Body of pancreas (tissue), 4 donors: ENCODE measurements around the gene OR2V2. TPM values are rescaled to one million over a fixed set of nuclear protein-coding genes. Genes with fewer than 3 reads are reported as not detected.
"Not testable (repeated sequence)": the region's sequence is repeated elsewhere in the genome, so short reads cannot be mapped to it uniquely, and the experiment has no call there.

Experiments used
- ATAC-seq: fragments of 150-250 bp; one replicate; pipeline ENCODE4 v1.9.1; 2016
- DNase-seq, 4 donors: peaks; one replicate each; pipeline ENCODE4 v3.0.0-alpha.2; 2019
- H3K27ac ChIP-seq, 4 donors: fragments of 200-600 bp; sonication (generic); 1 replicate in 3 of 4; 2 replicates in 1 of 4; pipeline versions ENCODE4 v1.5.1 to v1.6.1; 2016 to 2019; ENCODE audit warnings: mild to moderate bottlenecking in 1 of 4, mixed read lengths in 1 of 4, moderate library complexity in 1 of 4
- H3K27me3 ChIP-seq, 2 donors: fragments of 200-600 bp; sonication (generic); one replicate each; pipeline ENCODE4 v1.6.0; 2016; ENCODE audit warnings: mild to moderate bottlenecking in 1 of 2
- H3K36me3 ChIP-seq, 2 donors: fragments of 200-600 bp; sonication (generic); replicated peaks in 1 of 2; 2 replicates each; pipeline ENCODE4 v1.5.1; 2016; ENCODE audit warnings: low read depth in 2 of 2; ENCODE audit not compliant: insufficient read depth in 1 of 2
- H3K4me1 ChIP-seq: fragments of 200-600 bp; sonication (generic); one replicate; pipeline ENCODE4 v1.6.0; 2016
- H3K4me3 ChIP-seq, 2 donors: fragments of 200-600 bp; sonication (generic); 1 replicate in 1 of 2; 2 replicates in 1 of 2; pipeline ENCODE4 v1.5.1; 2016 to 2019
- H3K9me3 ChIP-seq, 3 donors: fragments of 200-600 bp; sonication (generic); 1 replicate in 2 of 3; 2 replicates in 1 of 3; pipeline ENCODE4 v1.5.1; 2016
- POLR2A ChIP-seq, 3 donors: fragments of 450-650 bp; IDR thresholded peaks; one replicate each; pipeline ENCODE4 v1.6.1; 2016; ENCODE audit warnings: antibody characterized with exemption in 3 of 3, mild to moderate bottlenecking in 2 of 3
- WGBS, 2 donors: methylation state at CpG; one replicate each; pipeline ENCODE4 v1.1.5; 2017; 5-methylcytosine and 5-hydroxymethylcytosine counted together
- intact Hi-C: fragments of 100-400 bp; cut with DNase I; formaldehyde crosslinking; loops from one replicate; pipeline ENCODE4 v1.15.1; 2023
- total RNA-seq, 2 donors: library from RNA; depleted of rRNA; stranded (reverse); fragments of >200 nt; gene quantifications; one replicate each; pipeline ENCODE4 v1.1.0, GENCODE V29; 2016
- TF ChIP-seq, protein P1 (sequence below), 7 experiments: fragments of 450-650 bp in 4 of 7; fragments of 200-600 bp in 3 of 7; sonication (generic) in 3 of 7; IDR thresholded peaks; one replicate each; pipeline ENCODE4 v1.5.1; 2016 to 2019; ENCODE audit warnings: antibody characterized with exemption in 7 of 7

OR2V2 gene
- total RNA-seq, 2 donors from 2014 or later: not detected

DNA sequence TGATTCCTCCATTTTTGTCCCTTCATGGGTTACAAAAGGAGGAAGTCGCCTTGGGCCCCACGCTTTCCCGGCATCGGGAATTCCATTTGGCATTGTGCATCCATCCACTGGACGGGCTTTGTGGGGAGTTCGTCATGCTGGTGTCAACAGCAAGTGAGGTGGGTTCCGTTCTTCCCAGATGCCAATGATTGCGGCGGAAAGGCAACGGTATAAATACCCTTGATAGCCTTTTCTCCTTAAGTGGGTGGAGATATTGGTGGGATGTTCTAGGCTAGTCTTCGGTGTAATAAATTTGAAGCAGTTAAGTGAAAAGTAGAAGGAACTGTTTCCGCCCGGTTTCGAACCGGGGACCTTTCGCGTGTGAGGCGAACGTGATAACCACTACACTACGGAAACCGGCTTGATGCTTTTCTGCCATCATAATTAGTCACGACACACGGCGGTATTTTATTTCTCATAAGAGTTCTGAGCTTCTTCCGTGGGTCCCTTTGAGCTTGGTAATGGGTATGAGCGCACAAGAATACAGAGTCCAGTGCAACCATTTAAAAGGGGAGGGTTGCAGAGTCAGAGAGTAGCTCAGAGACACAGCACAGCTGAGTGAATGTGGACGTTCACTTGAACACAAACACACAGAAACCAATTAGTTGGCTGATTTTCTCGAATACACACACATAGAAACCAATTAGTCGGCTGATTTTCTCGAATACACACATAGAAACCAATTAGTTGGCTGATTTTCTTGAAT, 45.3 kb upstream of the OR2V2 start:
- ATAC-seq, H3K27ac ChIP-seq, H3K36me3 ChIP-seq, intact Hi-C loops, DNase-seq, H3K4me3 ChIP-seq, H3K4me1 ChIP-seq, H3K9me3 ChIP-seq: not testable (repeated sequence)
- H3K27me3 ChIP-seq: peaks cover 0 to 19% of the 10 kb centered on the region in 2 donors
- no CpG with 5 or more reads among the region's 30 CpGs for WGBS, 2 donors

- 3 to 11% methylated on average over 5 of the region's 5 CpGs for WGBS, 2 donors
- H3K27ac ChIP-seq, DNase-seq, ATAC-seq, H3K36me3 ChIP-seq, intact Hi-C loops, H3K4me3 ChIP-seq, H3K9me3 ChIP-seq, H3K4me1 ChIP-seq: not testable (repeated sequence)
- peaks cover 0 to 15% of the 10 kb centered on the region in 2 donors for H3K27me3 ChIP-seq
Observed at GRCh38 chr5:181104259-181104568, 43.2 kb upstream of the OR2V2 start.

DNA sequence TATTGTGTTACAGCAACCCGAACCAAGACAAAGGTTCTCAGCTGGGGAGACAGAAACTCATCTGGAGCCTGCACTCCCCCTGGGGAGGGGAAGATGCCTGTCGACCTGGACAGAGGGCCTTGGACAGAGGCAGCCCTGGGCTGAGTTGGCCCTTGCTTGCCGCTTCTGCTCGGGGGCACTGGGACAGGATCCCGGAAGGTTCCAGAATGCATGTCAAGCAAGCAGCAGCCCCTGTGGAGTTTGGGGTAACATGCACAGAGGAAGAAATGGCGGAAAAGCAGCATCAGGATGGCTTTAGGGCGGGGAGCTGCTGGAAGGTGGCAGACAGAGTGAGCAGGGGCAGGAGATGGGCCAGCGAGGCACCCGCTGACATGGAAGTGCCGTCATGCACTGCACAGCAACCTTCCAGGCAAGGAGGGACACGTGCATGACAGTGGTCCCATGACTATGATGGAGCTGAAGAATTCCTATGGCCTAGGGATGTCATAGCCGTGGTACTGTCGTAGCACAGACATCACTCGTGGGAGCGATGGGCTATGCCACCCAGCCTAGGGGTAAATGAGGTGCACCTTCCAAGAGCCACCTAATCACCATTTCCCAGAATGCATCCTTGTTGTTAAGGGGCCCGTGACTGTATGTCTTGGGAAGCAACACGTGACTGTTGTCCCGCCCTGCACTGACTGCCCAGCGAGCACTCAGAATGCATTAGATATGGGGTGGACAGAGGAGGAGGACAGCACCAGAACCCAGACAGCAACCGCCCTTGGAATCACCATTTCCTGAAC, 42.6 kb upstream of the OR2V2 start:
- ATAC-seq, intact Hi-C loops, H3K4me3 ChIP-seq, DNase-seq, H3K9me3 ChIP-seq, H3K4me1 ChIP-seq, H3K27ac ChIP-seq, H3K36me3 ChIP-seq: not testable (repeated sequence)
- H3K27me3 ChIP-seq: peaks cover 0 to 11% of the 10 kb centered on the region in 2 donors
- 24 to 64% methylated on average over 9 to 12 of the region's 20 CpGs for WGBS, 2 donors

- H3K36me3 ChIP-seq: no peaks in the 10 kb centered on the region
- peaks cover under 1% of the 10 kb centered on the region for H3K4me1 ChIP-seq
- no peak overlapping the region for H3K27ac ChIP-seq
- TF ChIP-seq, protein P1, sequence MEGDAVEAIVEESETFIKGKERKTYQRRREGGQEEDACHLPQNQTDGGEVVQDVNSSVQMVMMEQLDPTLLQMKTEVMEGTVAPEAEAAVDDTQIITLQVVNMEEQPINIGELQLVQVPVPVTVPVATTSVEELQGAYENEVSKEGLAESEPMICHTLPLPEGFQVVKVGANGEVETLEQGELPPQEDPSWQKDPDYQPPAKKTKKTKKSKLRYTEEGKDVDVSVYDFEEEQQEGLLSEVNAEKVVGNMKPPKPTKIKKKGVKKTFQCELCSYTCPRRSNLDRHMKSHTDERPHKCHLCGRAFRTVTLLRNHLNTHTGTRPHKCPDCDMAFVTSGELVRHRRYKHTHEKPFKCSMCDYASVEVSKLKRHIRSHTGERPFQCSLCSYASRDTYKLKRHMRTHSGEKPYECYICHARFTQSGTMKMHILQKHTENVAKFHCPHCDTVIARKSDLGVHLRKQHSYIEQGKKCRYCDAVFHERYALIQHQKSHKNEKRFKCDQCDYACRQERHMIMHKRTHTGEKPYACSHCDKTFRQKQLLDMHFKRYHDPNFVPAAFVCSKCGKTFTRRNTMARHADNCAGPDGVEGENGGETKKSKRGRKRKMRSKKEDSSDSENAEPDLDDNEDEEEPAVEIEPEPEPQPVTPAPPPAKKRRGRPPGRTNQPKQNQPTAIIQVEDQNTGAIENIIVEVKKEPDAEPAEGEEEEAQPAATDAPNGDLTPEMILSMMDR (IDR thresholded peaks at IDR 0.05): no peak
- TF ChIP-seq POLR2A (IDR thresholded peaks at IDR 0.05): no peak
- H3K4me3 ChIP-seq: no peak overlapping the region
- WGBS, 2 donors: 45 to 80% methylated on average over 7 of the region's 7 CpGs
- DNase-seq (no peak), ATAC-seq (no peak)
- H3K9me3 ChIP-seq: no peaks in the 10 kb centered on the region
- intact Hi-C loops: no loop called here
- H3K27me3 ChIP-seq: peaks cover 0 to 5% of the 10 kb centered on the region in 2 donors
Observed at GRCh38 chr5:181105391-181106025, 41.9 kb upstream of the OR2V2 start.

DNA sequence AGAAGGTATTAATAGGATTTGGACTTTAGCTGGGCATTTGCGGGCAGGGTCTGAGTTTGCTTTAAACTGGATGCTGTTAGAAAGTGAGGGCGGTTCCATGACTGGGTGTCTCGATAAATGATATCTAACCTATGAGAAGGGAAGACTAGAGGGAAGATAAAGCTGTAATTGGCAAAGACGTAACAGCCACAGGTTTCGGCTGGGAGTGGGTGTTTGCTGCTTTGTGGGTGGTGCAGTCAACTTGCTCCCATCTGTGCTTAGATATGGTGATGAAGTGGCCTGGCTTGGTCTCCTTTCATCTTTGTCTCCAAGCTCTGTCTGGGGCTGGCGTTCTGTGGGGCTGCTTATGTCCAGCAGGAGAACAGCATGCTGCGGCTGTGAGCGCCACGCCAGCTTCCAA, 39.7 kb upstream of the OR2V2 start:
- Histone ChIP-seq H3K9me3 (no peaks in the 10 kb centered on the region), H3K4me1 (no peaks in the 10 kb centered on the region), H3K27me3 (peaks cover 0 to 5% of the 10 kb centered on the region in 2 donors), H3K4me3 (no peak overlapping the region), H3K27ac (no peak overlapping the region), H3K36me3 (no peaks in the 10 kb centered on the region)
- intact Hi-C loops: no loop called here
- DNase-seq (no peak), ATAC-seq (no peak)
- 58 to 68% methylated on average over 9 of the region's 9 CpGs for WGBS, 2 donors
- TF ChIP-seq, protein P1 (IDR thresholded peaks at IDR 0.05): no peak
- TF ChIP-seq POLR2A (IDR thresholded peaks at IDR 0.05): no peak

- Histone ChIP-seq H3K27me3 (peaks cover 0 to 5% of the 10 kb centered on the region in 2 donors), H3K27ac (no peak overlapping the region), H3K4me3 (no peak overlapping the region), H3K36me3 (no peaks in the 10 kb centered on the region), H3K9me3 (no peaks in the 10 kb centered on the region), H3K4me1 (no peaks in the 10 kb centered on the region)
- intact Hi-C loops: no loop called here
- WGBS, 2 donors: 57 to 59% methylated on average over 7 to 14 of the region's 14 CpGs
- no peak for ATAC-seq
- no peak for DNase-seq
- no peak for TF ChIP-seq POLR2A (IDR thresholded peaks at IDR 0.05)
- TF ChIP-seq, protein P1 (IDR thresholded peaks at IDR 0.05): no peak
Observed at GRCh38 chr5:181108578-181109165, 38.7 kb upstream of the OR2V2 start.
